ENCODE measurements around the gene ZBED5.

- TF ChIP-seq CTCF (IDR thresholded peaks at IDR 0.05) (no peak), EP300 (IDR thresholded peaks at IDR 0.05) (no peak)
Measured at GRCh38 chr11:10861799-10862198, 3.9 kb upstream of the ZBED5 start.

Data from stomach (tissue), 4 donors.